Fibroblast of peridontal ligament (primary cell): ENCODE data around the gene BHLHA9.

ENCODE experiments used
- DNase-seq: peaks from one replicate; pipeline ENCODE4 v3.0.0-alpha.2; 2010; ENCODE audit errors: extremely low read depth

BHLHA9 gene

GRCh38 chr17:1255041-1255440 is 15.2 kb upstream of the BHLHA9 start:
- no peak for DNase-seq

- no peak for DNase-seq
These were observed 13.5 kb upstream of the BHLHA9 start for GRCh38 chr17:1256699-1257098.

- DNase-seq, result peak; percentile 6
These were observed 10.0 kb upstream of the BHLHA9 start for GRCh38 chr17:1260086-1260769.

GRCh38 chr17:1260770-1261161 is 9.5 kb upstream of the BHLHA9 start:
- DNase-seq, result no peak

GRCh38 chr17:1264196-1264595 is 6.0 kb upstream of the BHLHA9 start:
- no peak for DNase-seq

GRCh38 chr17:1267471-1267943 is 2.7 kb upstream of the BHLHA9 start:
- DNase-seq, result peak; percentile 23

- DNase-seq, result no peak
These were observed 783 bp downstream of the BHLHA9 start for GRCh38 chr17:1271030-1271423.

- DNase-seq, result no peak
These were observed 1.2 kb downstream of the BHLHA9 start for GRCh38 chr17:1271441-1271840.

GRCh38 chr17:1272701-1273100 is 2.5 kb downstream of the BHLHA9 start:
- DNase-seq, result no peak

GRCh38 chr17:1273492-1274244 is 3.4 kb downstream of the BHLHA9 start:
- DNase-seq, result no peak

- no peak for DNase-seq
These were observed 4.0 kb downstream of the BHLHA9 start for GRCh38 chr17:1274245-1274608.

GRCh38 chr17:1275205-1275961 is 5.1 kb downstream of the BHLHA9 start:
- no peak for DNase-seq

GRCh38 chr17:1275962-1276736 is 5.9 kb downstream of the BHLHA9 start:
- peak; percentile 32 for DNase-seq

GRCh38 chr17:1280652-1281051 is 10.4 kb downstream of the BHLHA9 start:
- DNase-seq, result no peak

GRCh38 chr17:1286379-1287106 is 16.3 kb downstream of the BHLHA9 start:
- no peak for DNase-seq

- no peak for DNase-seq
These were observed 19.5 kb downstream of the BHLHA9 start for GRCh38 chr17:1289695-1290094.

- no peak for DNase-seq
These were observed 20.4 kb downstream of the BHLHA9 start for GRCh38 chr17:1290676-1291075.

GRCh38 chr17:1294157-1294717 is 24.0 kb downstream of the BHLHA9 start:
- DNase-seq, result no peak

- DNase-seq, result no peak
These were observed 28.4 kb downstream of the BHLHA9 start for GRCh38 chr17:1298606-1299005.

- DNase-seq, result no peak
These were observed 29.5 kb downstream of the BHLHA9 start for GRCh38 chr17:1299552-1300370.
